Hypothalamus (tissue), 51 donors: ENCODE measurements around the gene EMX2.

Source experiments
- DNase-seq, 51 donors: peaks; one replicate each; lab custom pipeline; 2025; lab: John Stamatoyannopoulos, UW

The EMX2 gene

DNA sequence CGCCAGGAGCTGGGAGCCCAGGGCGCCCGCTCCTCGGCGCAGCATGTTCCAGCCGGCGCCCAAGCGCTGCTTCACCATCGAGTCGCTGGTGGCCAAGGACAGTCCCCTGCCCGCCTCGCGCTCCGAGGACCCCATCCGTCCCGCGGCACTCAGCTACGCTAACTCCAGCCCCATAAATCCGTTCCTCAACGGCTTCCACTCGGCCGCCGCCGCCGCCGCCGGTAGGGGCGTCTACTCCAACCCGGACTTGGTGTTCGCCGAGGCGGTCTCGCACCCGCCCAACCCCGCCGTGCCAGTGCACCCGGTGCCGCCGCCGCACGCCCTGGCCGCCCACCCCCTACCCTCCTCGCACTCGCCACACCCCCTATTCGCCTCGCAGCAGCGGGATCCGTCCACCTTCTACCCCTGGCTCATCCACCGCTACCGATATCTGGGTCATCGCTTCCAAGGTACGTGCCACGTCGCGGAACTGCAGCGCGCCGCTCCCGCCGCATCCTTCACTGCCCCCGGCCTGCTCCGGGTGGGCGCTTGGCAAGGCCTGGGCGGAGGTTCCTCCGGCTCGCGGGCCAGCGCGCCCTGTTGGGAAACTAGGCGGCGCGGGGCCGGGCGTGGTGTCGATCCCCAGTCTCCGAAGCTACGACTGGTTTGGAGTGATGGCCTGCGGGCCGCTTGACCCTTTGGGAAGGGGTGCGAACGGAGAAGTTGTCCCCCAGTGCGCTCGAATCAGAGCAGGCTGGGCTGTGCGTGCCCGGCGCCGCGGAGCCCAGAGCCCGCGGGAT, 868 bp downstream of the EMX2 start:
- DNase-seq: peak in 1 of 51 donors; percentile 12

DNA sequence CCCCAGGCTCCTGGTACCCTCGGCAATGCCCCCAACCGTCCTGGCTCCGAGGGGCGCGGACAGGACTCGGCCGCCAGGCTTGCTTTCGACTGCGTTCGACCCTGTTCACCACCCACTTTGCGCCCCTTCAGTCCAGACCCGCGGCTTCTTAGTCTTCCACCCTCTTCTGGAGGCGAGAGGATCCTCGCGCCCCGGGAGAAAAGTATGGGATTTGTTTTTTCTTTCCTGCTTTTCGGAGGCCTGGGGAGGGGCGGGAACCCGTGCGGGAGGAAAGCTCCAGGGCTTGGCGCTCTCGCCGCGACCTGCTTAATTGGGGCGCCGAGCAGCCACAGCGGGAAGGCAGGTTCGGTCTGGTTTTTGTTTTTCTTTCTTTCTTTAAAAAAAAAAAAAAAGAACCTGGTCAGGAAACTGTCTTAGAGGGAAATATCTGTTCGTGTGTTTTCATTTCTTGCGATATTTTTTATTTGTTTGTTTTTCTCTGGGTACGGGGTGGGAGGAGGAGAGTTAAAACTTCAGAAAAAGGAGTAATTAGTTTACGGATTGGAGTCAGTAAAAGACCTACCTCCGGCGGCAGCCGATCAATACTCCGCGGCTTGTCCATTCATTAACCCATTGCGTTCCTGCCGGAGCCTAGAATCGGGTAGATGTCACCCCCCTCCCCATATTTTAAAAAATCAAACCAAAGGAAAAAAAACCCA, 1.6 kb downstream of the EMX2 start:
- DNase-seq: no peak

DNA sequence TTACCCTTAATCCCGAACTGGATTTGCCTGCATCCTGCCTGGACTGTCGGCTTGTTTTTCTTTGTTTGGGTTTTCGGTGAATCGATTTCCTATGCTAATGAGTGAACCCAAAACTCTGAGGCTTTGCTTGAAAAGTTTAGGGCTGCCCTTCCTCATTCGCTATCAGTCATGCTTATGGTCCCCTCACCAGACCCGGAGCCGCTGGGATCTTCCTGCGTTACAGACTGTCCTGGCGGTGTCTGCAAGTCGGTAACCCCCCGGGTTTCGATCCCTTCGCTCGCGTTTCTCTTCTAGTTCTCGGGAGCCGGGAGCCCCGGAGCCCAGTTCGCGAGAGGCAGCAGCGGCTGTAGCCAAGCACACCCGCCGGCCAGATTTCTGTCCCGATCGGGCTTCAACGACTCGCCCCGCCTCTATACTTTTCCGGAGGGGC, 2.2 kb downstream of the EMX2 start:
- DNase-seq: no peak

DNA sequence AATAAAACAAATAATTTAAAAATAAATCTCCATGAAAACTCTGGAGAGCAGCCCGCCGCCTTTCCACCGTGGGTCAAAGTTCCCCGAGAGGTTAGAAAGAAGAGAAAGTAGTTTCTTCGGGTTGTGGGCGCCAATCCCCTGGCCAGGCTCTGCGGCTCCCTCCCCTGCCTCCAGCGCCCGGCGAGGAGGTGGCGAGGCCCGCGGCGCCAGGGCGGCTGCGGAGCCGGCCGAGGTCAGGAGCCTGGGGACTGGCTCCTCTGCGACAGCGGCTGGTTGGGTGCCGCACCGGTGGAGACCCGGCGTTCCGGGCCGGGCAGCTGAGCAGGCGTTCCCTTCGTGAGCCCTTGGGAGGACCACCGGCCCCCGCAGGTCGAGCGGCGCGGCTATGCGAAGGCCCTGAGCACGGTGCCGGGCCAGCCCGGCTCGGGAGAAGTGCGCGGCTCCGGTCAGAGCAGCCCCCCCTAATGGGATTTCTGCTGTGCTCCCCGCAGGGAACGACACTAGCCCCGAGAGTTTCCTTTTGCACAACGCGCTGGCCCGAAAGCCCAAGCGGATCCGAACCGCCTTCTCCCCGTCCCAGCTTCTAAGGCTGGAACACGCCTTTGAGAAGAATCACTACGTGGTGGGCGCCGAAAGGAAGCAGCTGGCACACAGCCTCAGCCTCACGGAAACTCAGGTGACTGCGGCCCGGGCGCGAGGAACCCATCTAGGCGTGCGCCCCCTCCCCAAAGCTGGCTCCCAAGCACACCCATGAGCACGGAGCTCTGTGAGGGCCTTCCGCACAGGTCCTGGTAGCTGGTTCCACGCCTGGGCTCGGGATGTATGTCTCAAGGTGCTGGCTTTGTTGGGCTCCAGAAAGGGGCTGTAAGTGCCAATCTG, 2.8 kb downstream of the EMX2 start:
- no peak for DNase-seq

DNA sequence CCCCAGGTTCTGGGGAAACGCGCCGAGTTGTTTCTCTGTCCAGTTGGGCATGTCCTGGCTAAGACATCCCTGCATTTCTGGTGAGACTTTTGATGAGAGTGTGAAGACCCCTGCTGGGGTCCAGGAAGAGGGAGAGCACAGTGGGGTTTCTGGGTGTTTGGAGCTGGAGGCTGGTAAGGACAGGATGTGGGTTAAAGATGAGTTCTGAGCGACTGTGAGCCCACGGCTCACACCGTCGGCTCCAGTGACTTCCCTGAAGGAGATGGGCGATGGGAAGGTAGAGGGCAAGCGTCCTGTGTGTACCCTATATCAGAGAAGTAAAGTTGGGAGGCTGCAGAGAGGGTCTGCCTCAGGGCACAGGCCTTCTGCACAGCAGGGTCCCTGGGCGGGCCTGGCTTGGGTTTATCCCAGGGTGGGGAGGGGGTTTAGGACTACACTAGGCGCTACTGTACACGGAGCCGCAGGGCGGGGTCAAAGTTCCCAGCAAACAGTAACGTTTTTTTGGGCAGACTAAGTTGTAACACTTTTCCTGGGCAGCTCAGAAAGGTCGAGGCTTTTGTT, 3.6 kb downstream of the EMX2 start:
- DNase-seq: no peak

DNA sequence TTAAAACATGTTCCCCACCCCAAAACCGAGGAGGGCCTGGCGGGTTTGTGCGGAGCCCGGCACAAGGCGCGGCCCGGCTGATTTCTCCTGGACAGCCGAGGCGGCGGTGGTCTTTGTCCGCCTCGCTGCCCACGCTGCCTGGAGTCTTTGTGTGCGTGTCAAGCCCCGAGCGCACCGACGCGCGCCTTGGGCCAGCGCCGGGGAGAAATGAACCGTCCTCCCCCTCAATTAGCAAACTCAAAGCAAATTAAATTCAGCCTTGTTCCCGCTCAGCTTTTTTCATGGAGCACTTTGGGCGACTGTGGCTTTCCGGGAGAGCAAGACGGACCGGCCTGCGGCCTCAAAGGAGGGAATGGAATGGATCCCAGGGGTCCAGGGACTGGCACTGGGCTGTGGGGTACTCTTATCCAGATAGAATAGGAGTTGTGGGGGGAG, 4.1 kb downstream of the EMX2 start:
- no peak for DNase-seq

DNA sequence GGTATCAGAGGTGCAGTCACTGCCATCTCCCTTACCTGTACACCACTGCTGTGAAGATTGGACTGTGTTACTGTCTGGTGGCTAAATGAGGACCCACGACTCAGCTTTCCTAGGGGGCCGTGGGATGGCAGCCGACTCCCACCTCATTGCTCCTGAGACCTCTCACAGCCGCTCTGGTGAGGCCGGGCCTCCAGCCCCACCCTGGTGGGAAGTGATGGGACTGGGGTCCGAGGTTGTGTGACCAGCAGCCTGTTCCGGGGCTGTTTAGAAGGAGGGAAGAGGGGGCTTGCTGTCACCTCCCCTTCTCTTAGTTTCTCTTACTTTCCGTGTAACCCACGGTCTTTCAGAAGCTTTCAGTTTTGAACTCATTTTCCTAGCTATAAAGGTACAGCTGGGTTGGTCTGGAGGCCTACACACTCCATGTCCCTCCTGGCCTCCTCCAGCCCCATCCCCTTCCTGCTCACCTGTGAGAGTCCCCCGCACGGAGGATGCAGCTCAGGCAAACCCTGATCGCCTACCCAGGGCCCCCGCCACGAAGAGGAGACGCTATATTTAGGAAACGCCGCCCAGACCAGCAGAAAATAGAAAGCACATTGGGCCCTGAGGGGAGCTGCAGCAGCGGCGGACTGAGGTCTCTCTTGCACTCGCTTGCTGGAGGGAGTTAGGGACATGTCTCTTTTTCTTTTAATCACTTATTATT, 4.6 kb downstream of the EMX2 start:
- DNase-seq: no peak

DNA sequence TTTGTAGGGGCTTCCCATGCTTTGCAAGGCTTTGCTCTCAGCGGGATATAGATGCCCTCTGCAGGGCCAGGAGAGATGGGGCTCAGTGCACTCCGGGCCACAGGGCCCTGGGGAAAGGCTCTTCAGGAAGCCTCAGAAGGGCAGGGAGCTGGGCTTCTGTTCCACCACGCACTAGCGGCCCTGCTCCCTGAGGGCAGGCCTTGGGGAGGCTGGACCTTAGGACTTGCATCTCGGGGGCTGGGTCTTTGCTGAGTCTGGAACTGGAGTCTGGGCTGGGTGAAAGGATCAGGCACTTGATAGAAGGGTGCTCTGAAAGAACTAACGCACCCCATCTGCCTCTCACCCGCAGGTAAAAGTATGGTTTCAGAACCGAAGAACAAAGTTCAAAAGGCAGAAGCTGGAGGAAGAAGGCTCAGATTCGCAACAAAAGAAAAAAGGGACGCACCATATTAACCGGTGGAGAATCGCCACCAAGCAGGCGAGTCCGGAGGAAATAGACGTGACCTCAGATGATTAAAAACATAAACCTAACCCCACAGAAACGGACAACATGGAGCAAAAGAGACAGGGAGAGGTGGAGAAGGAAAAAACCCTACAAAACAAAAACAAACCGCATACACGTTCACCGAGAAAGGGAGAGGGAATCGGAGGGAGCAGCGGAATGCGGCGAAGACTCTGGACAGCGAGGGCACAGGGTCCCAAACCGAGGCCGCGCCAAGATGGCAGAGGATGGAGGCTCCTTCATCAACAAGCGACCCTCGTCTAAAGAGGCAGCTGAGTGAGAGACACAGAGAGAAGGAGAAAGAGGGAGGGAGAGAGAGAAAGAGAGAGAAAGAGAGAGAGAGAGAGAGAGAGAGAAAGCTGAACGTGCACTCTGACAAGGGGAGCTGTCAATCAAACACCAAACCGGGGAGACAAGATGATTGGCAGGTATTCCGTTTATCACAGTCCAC, 5.4 kb downstream of the EMX2 start:
- DNase-seq: no peak

DNA sequence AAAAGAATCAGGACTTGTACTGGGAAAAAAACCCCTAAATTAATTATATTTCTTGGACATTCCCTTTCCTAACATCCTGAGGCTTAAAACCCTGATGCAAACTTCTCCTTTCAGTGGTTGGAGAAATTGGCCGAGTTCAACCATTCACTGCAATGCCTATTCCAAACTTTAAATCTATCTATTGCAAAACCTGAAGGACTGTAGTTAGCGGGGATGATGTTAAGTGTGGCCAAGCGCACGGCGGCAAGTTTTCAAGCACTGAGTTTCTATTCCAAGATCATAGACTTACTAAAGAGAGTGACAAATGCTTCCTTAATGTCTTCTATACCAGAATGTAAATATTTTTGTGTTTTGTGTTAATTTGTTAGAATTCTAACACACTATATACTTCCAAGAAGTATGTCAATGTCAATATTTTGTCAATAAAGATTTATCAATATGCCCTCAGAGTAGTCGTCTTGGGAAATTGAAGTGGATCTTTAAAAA, 6.6 kb downstream of the EMX2 start:
- DNase-seq: no peak

DNA sequence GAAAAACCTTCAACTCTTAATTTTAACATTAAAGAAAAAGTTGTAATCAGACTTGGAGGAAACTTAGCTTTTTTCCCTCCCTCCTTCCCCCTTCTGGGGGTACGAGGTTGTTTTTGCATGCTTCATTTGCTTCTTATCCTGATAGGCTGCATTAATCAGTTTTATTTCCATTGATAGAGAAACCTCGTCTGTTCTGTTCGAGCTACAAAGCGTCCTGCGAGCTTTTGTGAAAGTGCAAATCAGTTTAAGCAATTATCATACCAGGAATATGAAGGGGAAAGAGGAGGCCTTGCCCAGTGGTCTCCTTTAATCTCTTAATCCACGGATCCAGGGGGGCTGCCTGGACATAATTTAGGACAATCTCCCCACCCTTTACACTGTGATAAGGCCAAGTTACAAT, 7.5 kb downstream of the EMX2 start:
- DNase-seq: no peak

DNA sequence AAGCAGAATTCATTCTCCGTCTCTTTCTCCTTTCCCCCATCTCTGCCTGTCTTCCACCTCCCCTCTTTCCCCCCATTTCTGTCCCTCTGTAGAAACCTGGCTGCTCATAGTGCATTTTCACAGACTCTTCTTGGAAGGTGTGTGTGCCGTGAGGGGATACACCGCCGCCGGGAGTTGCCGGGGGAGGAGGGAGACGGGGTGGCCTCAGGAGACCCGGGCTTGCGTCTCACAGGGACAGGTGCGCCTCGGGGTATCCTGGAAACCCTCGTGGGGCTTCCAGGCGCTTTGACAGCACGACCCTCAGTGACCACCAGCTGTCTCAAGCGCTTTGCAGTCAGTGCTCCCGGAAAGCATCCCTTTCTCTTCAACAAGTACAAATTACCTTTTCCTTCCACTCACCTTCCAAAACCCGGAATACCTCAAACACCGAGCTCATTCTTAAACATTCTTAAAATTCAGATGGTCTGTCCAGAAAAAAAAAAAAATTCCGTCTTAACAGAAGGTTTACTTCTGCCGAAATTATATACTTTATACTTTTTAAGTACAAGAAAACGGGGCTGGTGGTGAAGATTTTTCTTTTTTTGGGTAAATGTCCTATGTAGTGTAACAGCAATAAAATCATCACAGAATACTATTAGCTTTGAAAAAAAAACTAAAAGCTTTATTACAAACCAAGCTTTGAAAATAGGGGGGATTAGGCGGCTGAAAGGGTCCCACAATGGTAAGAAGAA, 8.2 kb downstream of the EMX2 start:
- DNase-seq: no peak

DNA sequence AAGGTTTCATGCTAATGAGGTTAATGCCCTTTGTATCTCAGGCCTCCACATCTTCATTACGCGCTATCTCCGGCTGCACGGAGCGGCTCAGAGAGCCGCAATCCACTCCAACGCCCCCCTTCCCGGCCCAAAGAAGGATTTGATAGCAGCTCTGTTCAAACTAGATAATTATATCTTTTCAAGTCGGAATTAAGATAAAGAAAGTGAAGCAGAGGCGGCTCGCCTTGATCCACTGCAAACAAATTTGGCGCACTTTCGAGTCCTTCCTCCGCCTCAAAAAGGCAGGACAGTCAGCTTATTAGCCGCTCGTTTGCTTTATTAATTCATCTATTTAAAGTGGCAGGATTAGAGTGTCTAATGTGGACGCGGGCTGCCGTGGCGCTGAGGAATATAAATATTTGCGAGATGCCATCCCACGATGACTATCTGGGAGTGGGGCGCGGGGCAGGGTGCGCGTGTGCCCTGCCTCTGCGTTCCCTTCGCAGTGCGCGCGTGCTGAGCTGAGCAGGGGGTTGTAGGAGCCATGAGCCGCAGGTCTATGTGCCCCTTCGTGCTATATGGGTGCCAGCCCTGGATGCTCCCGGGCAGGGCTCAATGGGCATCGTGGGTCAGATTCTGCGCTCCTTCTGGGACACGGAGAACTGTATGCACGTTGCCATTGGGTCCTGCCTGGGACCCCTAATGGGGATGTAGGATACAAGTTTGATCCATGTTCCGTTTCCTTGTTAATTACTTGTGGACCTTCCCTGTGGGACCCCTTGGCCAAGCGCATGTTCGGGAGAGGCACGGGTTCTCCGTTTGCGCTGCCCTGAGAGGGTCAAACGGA, 9.0 kb downstream of the EMX2 start:
- DNase-seq: no peak

DNA sequence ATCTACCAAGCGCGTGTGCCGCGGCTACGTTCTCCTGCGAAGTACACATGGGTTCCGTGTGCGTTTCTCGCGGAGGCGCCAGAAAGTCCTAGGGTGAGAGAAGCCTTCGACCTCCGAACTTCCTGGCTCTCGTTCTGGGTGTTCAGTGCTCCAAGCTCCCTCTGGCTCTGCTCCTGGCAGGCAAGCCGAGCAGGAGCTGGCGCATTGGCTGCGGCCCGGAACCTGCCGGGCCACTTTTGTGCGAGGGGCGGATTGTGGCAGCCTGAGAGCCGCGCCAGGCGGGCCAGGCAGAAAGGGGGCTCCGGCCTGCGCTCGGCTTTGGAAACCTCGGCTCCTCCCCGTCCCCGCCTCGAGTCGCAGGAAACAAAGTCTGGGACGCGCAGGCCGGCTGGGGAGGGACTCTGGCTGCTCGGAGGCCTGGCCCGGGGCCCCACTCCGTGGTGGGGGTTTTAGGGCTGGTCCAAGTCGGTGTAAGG, 9.6 kb downstream of the EMX2 start:
- DNase-seq: peak in 14 of 51 donors; percentile 16 to 53 (median 34)

DNA sequence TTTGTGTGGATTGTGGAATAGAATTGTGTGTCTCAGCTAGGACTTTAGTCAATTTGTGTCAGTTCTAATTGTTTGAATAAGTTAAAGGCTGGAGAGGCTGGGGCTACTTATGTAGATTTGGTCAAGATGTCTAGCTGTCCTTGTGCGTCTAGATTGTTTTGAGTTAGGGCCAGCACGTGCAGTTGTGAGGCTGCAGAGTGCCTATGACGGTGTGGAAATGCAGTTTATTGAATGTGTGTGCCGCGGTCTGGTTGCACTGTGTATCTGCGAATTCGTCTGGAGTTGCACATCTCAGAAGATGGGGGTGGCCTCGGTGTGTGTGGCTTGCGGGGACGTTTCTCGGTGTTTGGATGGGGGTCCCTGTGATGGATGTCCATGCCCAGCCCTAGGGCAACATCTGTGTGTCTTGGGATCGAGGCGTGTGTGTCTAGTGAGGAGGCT, 10.2 kb downstream of the EMX2 start:
- no peak for DNase-seq

DNA sequence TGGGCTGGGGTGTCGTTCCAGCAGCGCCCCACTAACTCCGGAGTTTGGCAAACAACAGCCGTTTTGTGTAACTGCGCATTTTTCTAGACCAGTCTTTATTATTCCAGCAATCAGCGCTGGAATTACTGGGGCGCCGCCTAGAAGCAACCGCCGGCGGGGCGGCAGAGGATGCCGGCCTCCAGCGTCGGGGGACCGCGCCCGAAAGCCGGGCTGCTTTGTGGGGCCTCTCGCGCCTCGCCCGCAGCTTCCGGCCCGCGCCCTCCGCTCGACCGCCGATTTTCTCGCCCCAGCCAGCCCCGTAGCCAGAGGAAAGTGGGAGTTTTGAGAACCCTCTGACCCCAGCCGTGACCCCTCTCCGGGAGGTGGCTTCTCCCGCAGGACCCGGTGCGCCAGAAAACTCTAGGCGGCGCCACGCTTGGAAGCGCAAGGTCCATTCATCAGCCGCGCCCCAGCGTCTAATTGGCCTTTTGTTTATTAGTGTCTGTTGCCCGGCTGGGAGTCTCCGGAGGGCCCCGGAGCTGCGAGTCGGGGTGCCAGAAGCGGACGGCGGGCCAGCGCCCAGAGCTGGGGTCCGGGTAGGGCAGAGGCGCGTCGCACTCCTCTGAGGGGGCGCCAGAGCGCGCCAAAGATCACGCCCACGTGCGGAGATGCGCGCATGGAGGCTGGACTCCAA, 10.7 kb downstream of the EMX2 start:
- no peak for DNase-seq

DNA sequence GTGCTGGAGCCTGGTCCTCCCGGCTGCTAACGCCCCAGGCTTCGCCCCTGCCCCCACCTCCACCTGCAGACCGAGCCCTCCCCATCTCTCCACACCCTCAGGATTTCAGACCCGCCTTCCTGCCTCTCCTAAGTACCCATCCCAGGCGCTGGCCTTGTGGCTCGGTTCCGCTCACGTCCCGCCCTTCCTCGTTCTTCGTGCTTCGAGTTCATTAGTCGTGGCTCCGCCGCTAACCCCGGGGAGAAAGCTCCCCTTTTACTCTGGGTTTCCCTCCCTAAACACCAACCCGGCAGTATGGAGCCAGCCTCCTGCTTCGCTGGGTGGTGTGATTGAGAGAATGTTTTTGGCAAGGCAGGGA, 11.2 kb downstream of the EMX2 start:
- no peak for DNase-seq
